A549 (cell line): ENCODE results near the gene SPTSSA. TPM values are rescaled to one million over a fixed set of nuclear protein-coding genes. Genes with fewer than 3 reads are reported as not detected.

ENCODE experiments used
- ATAC-seq, 2 experiments: fragments of 200-7000 bp in 1 of 2; fragments of >200 bp in 1 of 2; cut with Nextera tagmentation in 1 of 2; cut with Tn5 transposase in 1 of 2; 3 replicates each; pipeline versions ENCODE4 v1.8.0 to v1.9.1; 2018 to 2020; ENCODE audit warnings: mild to moderate bottlenecking in 1 of 2, moderate library complexity in 1 of 2
- CTCF ChIA-PET: fragments of 300-600 bp; sonication (Branson Sonifier 250); formaldehyde crosslinking; extraction: SDS; loops from one replicate; lab custom pipeline; 2021; ENCODE audit warnings: antibody characterized with exemption, inconsistent platforms; lab: Yijun Ruan, JAX
- POLR2A ChIA-PET: fragments of 350-600 bp; formaldehyde crosslinking; extraction: SDS; loops from one replicate; lab custom pipeline; 2021; ENCODE audit warnings: antibody characterized with exemption, inconsistent platforms; lab: Yijun Ruan, JAX
- DNase-seq, 2 experiments: peaks; one replicate each; pipeline versions ENCODE4 v3.0.0 to v3.0.0-alpha.2; 2011 to 2016; ENCODE audit warnings: low read depth in 1 of 2, low spot score in 1 of 2
- FAIRE-seq: peaks from 2 replicates; lab custom pipeline; 2011; peaks lifted over from hg19 to GRCh38; lab: Jason Lieb, UNC
- H3K27ac ChIP-seq, 2 experiments: fragments of >200 bp; sonication (Bioruptor Twin); formaldehyde crosslinking; 3 replicates each; pipeline ENCODE4 v1.5.1; 2016 to 2017
- H3K4me1 ChIP-seq: fragments of >200 bp; sonication (Bioruptor Twin); formaldehyde crosslinking; 3 replicates; pipeline ENCODE4 v1.6.1; 2016
- H3K4me2 ChIP-seq: fragments of >200 bp; sonication (Bioruptor Twin); formaldehyde crosslinking; 3 replicates; pipeline ENCODE4 v1.6.1; 2016
- H3K4me3 ChIP-seq: fragments of >200 bp; sonication (Bioruptor Twin); formaldehyde crosslinking; 3 replicates; pipeline ENCODE4 v1.5.1; 2016
- H3K9me3 ChIP-seq: fragments of >200 bp; sonication (Bioruptor Twin); formaldehyde crosslinking; 3 replicates; pipeline ENCODE4 v1.6.1; 2016
- CBX2 ChIP-seq: fragments of 200-600 bp; sonication (generic); IDR thresholded peaks from 2 replicates; pipeline ENCODE4 v1.6.1; 2016; ENCODE audit warnings: low read depth, mild to moderate bottlenecking, borderline replicate concordance
- CBX8 ChIP-seq: fragments of 200-600 bp; sonication (generic); IDR thresholded peaks from 2 replicates; pipeline ENCODE4 v1.6.1; 2016
- CEBPB ChIP-seq, 2 experiments: fragments of >200 bp in 1 of 2; sonication (Bioruptor Twin) in 1 of 2; formaldehyde crosslinking in 1 of 2; IDR thresholded peaks; 2 replicates each; pipeline ENCODE4 v1.6.1; 2012 to 2016
- CHD2 ChIP-seq: fragments of 150-350 bp; IDR thresholded peaks from 2 replicates; pipeline ENCODE4 v1.6.1; 2014; ENCODE audit warnings: low read length; ENCODE audit not compliant: partially characterized antibody
- EHMT2 ChIP-seq: fragments of 200-600 bp; sonication (generic); IDR thresholded peaks from 2 replicates; pipeline ENCODE4 v1.6.1; 2016; ENCODE audit warnings: antibody characterized with exemption, low read depth, mild to moderate bottlenecking, moderate library complexity
- FOSB ChIP-seq: fragments of 250-450 bp; sonication (Bioruptor Pico); IDR thresholded peaks from 2 replicates; pipeline ENCODE4 v1.5.0; 2020; ENCODE audit warnings: mild to moderate bottlenecking, moderate library complexity
- HDAC2 ChIP-seq: fragments of 200-600 bp; sonication (generic); IDR thresholded peaks from 2 replicates; pipeline ENCODE4 v1.6.1; 2016
- HOXA7 ChIP-seq: fragments of 250-450 bp; sonication (Bioruptor Pico); IDR thresholded peaks from 2 replicates; pipeline ENCODE4 v1.5.0; 2020; ENCODE audit warnings: mild to moderate bottlenecking, moderate library complexity
- HOXB5 ChIP-seq: fragments of 250-450 bp; sonication (Bioruptor Pico); IDR thresholded peaks from 2 replicates; pipeline ENCODE4 v1.5.0; 2020; ENCODE audit warnings: mild to moderate bottlenecking, moderate library complexity
- KDM1A ChIP-seq: fragments of 200-600 bp; sonication (generic); IDR thresholded peaks from 2 replicates; pipeline ENCODE4 v1.6.1; 2016; ENCODE audit warnings: low read depth, mild to moderate bottlenecking
- KDM5A ChIP-seq: fragments of 200-600 bp; sonication (generic); IDR thresholded peaks from 2 replicates; pipeline ENCODE4 v1.6.1; 2016; ENCODE audit warnings: antibody characterized with exemption, mild to moderate bottlenecking
- MAFK ChIP-seq: fragments of 450-650 bp; IDR thresholded peaks from 2 replicates; pipeline ENCODE4 v1.6.1; 2014; ENCODE audit not compliant: partially characterized antibody
- NR3C1 ChIP-seq: fragments of >200 bp; sonication (Bioruptor Twin); formaldehyde crosslinking; IDR thresholded peaks from 3 replicates; pipeline ENCODE4 v1.6.1; 2017
- POLR2AphosphoS2 ChIP-seq: conservative IDR thresholded peaks from 2 replicates; pipeline ENCODE4 v1.6.1; 2012; ENCODE audit warnings: low read length, improper control_type of control experiment, inconsistent platforms
- RARB ChIP-seq: fragments of 250-450 bp; sonication (Bioruptor Pico); IDR thresholded peaks from 2 replicates; pipeline ENCODE4 v1.8.0; 2021; ENCODE audit warnings: mild to moderate bottlenecking, moderate library complexity
- TFCP2L1 ChIP-seq: fragments of 250-450 bp; sonication (Bioruptor Pico); IDR thresholded peaks from 2 replicates; pipeline ENCODE4 v1.5.0; 2021; ENCODE audit warnings: mild to moderate bottlenecking
- TP53 ChIP-seq: fragments of 250-450 bp; sonication (Bioruptor Pico); IDR thresholded peaks from 2 replicates; pipeline ENCODE4 v1.5.0; 2021; ENCODE audit warnings: mild to moderate bottlenecking, moderate library complexity
- ZC3H11A ChIP-seq: fragments of 450-650 bp; IDR thresholded peaks from 2 replicates; pipeline ENCODE4 v1.6.1; 2014; ENCODE audit warnings: antibody characterized with exemption, mild to moderate bottlenecking
- WGBS: methylation state at CpG from one replicate; pipeline ENCODE4 v1.1.6; 2017; ENCODE audit errors: missing lambda C conversion rate; 5-methylcytosine and 5-hydroxymethylcytosine counted together
- polyA plus RNA-seq, 4 experiments: library from polyadenylated mRNA; depleted of rRNA in 3 of 4; stranded (reverse); fragments of >200 nt; fragmentation: RNase III in 1 of 4; extraction: RNeasy Plus Mini Kit Qiagen cat#74134 plus additional on column Dnase treatment in 1 of 4; gene quantifications; 2 replicates in 3 of 4; 3 replicates in 1 of 4; pipeline ENCODE4 v1.2.3, GENCODE V29; 2011 to 2017
- TF ChIP-seq, protein P1 (sequence below): fragments of 450-650 bp; IDR thresholded peaks from 2 replicates; pipeline ENCODE4 v1.6.1; 2014; ENCODE audit warnings: antibody characterized with exemption
- TF ChIP-seq, protein P2 (sequence below): fragments of >200 bp; sonication (Bioruptor Twin); formaldehyde crosslinking; IDR thresholded peaks from 2 replicates; pipeline ENCODE4 v1.6.1; 2016
- TF ChIP-seq, protein P3 (sequence below): fragments of >200 bp; sonication (Bioruptor Twin); formaldehyde crosslinking; IDR thresholded peaks from 3 replicates; pipeline ENCODE4 v1.5.1; 2016
- TF ChIP-seq, protein P4 (sequence below): IDR thresholded peaks from 2 replicates; pipeline ENCODE4 v1.6.1; 2012
- TF ChIP-seq, protein P5 (sequence below): fragments of 250-450 bp; sonication (Bioruptor Pico); IDR thresholded peaks from 2 replicates; pipeline ENCODE4 v1.5.0; 2020; ENCODE audit warnings: low read depth, mild to moderate bottlenecking, moderate library complexity

The SPTSSA gene
- polyA plus RNA-seq, 2 of the 4 experiments (the other 2 are of a cell fraction) = 68.0 to 105 TPM

- no peak for ATAC-seq
- peaks cover 5% of the 10 kb centered on the region; the same call in 1 of the 3 replicates for H3K9me3 ChIP-seq
- peaks cover 12% of the 10 kb centered on the region for H3K4me1 ChIP-seq
- H3K4me2 ChIP-seq = 0 out of 3 replicates have a peak overlapping the region, but pooled peaks have one; percentile 42
- POLR2A ChIA-PET = no interaction called here
- no peak for DNase-seq
- WGBS = 34% methylated on average over 2 of the region's 2 CpGs
- H3K4me3 ChIP-seq = no peak overlapping the region
- H3K27ac ChIP-seq = no peak overlapping the region; a peak in 1 of 6 replicates
- TF ChIP-seq CHD2 (no peak), POLR2AphosphoS2 (no peak), HOXA7 (no peak), KDM1A (no peak), NR3C1 (no peak), HOXB5 (CRISPR knock-in tag) (no peak), CBX2 (no peak), FOSB (CRISPR knock-in tag) (no peak), ZC3H11A (no peak), TP53 (CRISPR knock-in tag) (no peak), KDM5A (no peak), TFCP2L1 (CRISPR knock-in tag) (no peak), EHMT2 (no peak), RARB (CRISPR knock-in tag) (no peak), MAFK (no peak)
- TF ChIP-seq, protein P1, sequence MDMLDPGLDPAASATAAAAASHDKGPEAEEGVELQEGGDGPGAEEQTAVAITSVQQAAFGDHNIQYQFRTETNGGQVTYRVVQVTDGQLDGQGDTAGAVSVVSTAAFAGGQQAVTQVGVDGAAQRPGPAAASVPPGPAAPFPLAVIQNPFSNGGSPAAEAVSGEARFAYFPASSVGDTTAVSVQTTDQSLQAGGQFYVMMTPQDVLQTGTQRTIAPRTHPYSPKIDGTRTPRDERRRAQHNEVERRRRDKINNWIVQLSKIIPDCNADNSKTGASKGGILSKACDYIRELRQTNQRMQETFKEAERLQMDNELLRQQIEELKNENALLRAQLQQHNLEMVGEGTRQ = no peak
- TF ChIP-seq, protein P2, sequence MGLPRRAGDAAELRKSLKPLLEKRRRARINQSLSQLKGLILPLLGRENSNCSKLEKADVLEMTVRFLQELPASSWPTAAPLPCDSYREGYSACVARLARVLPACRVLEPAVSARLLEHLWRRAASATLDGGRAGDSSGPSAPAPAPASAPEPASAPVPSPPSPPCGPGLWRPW = no peak
- TF ChIP-seq, protein P3, sequence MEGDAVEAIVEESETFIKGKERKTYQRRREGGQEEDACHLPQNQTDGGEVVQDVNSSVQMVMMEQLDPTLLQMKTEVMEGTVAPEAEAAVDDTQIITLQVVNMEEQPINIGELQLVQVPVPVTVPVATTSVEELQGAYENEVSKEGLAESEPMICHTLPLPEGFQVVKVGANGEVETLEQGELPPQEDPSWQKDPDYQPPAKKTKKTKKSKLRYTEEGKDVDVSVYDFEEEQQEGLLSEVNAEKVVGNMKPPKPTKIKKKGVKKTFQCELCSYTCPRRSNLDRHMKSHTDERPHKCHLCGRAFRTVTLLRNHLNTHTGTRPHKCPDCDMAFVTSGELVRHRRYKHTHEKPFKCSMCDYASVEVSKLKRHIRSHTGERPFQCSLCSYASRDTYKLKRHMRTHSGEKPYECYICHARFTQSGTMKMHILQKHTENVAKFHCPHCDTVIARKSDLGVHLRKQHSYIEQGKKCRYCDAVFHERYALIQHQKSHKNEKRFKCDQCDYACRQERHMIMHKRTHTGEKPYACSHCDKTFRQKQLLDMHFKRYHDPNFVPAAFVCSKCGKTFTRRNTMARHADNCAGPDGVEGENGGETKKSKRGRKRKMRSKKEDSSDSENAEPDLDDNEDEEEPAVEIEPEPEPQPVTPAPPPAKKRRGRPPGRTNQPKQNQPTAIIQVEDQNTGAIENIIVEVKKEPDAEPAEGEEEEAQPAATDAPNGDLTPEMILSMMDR = no peak
- TF ChIP-seq, protein P4, sequence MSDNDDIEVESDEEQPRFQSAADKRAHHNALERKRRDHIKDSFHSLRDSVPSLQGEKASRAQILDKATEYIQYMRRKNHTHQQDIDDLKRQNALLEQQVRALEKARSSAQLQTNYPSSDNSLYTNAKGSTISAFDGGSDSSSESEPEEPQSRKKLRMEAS = no peak
- TF ChIP-seq, protein P5, sequence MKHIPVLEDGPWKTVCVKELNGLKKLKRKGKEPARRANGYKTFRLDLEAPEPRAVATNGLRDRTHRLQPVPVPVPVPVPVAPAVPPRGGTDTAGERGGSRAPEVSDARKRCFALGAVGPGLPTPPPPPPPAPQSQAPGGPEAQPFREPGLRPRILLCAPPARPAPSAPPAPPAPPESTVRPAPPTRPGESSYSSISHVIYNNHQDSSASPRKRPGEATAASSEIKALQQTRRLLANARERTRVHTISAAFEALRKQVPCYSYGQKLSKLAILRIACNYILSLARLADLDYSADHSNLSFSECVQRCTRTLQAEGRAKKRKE (CRISPR knock-in tag) = no peak
- TF ChIP-seq, all 56 proteins: peak for 0
- CTCF ChIA-PET = interaction anchor here (1.0 kb wide), 1 partner anchor 20 kb away, joined by 3 read pairs; no protein-coding TSS in a partner anchor
- no peak for FAIRE-seq
Measured at GRCh38 chr14:34404416-34404815, 57.6 kb downstream of the SPTSSA start.

DNA sequence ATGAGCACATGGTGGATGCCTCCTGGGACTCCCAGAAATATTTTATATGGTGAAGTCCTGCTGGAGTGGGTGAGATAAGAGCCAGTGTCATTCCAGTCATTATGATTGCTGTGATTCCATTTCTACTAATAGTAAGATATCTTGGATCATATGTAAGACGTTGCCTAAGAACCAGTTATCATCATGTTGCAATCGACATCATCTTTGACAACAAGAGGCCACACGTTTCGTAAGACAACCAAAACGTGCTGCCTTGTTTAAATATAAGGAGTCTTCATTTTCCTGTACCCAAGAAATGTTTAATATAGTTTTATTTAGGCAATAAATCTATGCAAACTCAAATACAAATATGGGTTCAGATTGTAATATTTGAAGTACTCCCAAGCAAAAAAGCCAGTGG, 58.4 kb downstream of the SPTSSA start:
- 33% methylated on average over 5 of the region's 5 CpGs for WGBS
- POLR2A ChIA-PET = no interaction called here
- CTCF ChIA-PET = no interaction called here
- H3K9me3 ChIP-seq = peaks cover 5% of the 10 kb centered on the region; the same call in 1 of the 3 replicates
- no peak for FAIRE-seq
- ATAC-seq = no peak
- peak overlapping the region; percentile 42; the same call in 2 of the 3 replicates for H3K4me2 ChIP-seq
- DNase-seq = no peak
- H3K4me1 ChIP-seq = peaks cover 12% of the 10 kb centered on the region
- no peak overlapping the region for H3K4me3 ChIP-seq
- TF ChIP-seq HOXA7 = no peak
- no peak for TF ChIP-seq HDAC2
- TF ChIP-seq CEBPB (IDR thresholded peaks at IDR 0.05) = peak; percentile 40 to 49; a peak in 2 of 4 replicates
- TF ChIP-seq KDM1A = no peak
- TF ChIP-seq CBX8 = no peak
- H3K27ac ChIP-seq = peak overlapping the region in 1 of 2 experiments; percentile 59; a peak in 1 of 6 replicates
